Gastrocnemius medialis (tissue), 4 donors: ENCODE measurements around the gene BEST1.

Experiments used
- CTCF ChIP-seq, 5 experiments: fragments of 450-650 bp in 3 of 5; fragments of 200-600 bp in 2 of 5; sonication (generic) in 2 of 5; IDR thresholded peaks in 4 of 5; conservative IDR thresholded peaks in 1 of 5; 1 replicate in 4 of 5; 2 replicates in 1 of 5; pipeline ENCODE4 v1.5.1; 2016 to 2019; ENCODE audit warnings: antibody characterized with exemption in 5 of 5, mild to moderate bottlenecking in 3 of 5, moderate library complexity in 3 of 5
- POLR2A ChIP-seq, 2 donors: fragments of 450-650 bp; IDR thresholded peaks; one replicate each; pipeline ENCODE4 v1.6.1; 2017; ENCODE audit warnings: antibody characterized with exemption in 2 of 2, mild to moderate bottlenecking in 2 of 2, moderate library complexity in 2 of 2

- TF ChIP-seq CTCF (IDR thresholded peaks at IDR 0.05 in 4 of 5, conservative IDR thresholded peaks at IDR 0.05 in 1 of 5) (no peak), POLR2A (IDR thresholded peaks at IDR 0.05) (no peak)
These were observed 47.8 kb upstream of the BEST1 start for GRCh38 chr11:61902313-61902712.
